GM10266 (cell line): ENCODE measurements around the gene PIAS1.

ENCODE experiments used
- DNase-seq: peaks from one replicate; pipeline ENCODE4 v3.0.0; 2012; ENCODE audit errors: extremely low spot score
- TF ChIP-seq, protein P1 (sequence below): IDR thresholded peaks from 2 replicates; pipeline ENCODE4 v1.5.1; 2012; ENCODE audit warnings: mild to moderate bottlenecking, low read depth; ENCODE audit not compliant: control insufficient read depth, insufficient read depth; ENCODE audit errors: missing control alignments

Gene PIAS1

DNA sequence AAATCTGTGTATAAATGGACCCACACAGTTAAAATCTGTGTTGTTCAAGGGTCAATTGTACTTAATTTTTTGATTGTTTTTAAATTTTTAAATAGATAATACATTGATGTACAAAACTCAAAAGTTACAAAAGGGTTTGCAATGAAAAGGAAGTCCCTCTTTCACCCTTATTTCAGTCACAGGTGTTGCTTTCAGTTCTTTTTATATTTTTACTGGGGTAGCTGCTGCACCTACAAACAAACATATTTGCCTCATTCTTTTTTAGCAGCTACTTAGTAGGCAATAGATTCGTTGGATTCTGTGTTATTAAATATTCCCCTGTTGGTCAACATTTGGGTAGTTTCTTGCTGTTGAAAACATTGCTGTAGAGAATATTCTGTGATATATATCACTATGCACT, 44.4 kb downstream of the PIAS1 start:
- TF ChIP-seq, protein P1, sequence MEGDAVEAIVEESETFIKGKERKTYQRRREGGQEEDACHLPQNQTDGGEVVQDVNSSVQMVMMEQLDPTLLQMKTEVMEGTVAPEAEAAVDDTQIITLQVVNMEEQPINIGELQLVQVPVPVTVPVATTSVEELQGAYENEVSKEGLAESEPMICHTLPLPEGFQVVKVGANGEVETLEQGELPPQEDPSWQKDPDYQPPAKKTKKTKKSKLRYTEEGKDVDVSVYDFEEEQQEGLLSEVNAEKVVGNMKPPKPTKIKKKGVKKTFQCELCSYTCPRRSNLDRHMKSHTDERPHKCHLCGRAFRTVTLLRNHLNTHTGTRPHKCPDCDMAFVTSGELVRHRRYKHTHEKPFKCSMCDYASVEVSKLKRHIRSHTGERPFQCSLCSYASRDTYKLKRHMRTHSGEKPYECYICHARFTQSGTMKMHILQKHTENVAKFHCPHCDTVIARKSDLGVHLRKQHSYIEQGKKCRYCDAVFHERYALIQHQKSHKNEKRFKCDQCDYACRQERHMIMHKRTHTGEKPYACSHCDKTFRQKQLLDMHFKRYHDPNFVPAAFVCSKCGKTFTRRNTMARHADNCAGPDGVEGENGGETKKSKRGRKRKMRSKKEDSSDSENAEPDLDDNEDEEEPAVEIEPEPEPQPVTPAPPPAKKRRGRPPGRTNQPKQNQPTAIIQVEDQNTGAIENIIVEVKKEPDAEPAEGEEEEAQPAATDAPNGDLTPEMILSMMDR: no peak
- no peak for DNase-seq

DNA sequence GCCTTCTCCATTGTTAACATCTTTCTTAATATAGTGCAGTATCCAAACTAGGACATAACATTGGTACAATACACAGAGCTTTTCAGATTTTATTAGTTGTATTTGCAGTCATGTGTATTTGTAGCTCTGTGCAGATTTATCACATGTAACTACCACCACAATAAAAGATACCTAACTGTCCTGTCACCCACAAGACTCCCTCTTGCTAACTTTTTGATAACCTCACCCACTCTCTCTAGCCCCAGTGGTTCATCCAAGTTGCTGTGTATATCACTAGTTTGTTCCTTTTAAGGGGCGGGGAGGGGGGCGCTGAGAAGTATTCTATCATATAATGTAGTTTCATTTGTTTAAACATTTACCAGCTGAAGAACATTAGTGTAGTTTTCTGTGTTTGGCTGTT, 46.1 kb downstream of the PIAS1 start:
- TF ChIP-seq, protein P1: no peak

DNA sequence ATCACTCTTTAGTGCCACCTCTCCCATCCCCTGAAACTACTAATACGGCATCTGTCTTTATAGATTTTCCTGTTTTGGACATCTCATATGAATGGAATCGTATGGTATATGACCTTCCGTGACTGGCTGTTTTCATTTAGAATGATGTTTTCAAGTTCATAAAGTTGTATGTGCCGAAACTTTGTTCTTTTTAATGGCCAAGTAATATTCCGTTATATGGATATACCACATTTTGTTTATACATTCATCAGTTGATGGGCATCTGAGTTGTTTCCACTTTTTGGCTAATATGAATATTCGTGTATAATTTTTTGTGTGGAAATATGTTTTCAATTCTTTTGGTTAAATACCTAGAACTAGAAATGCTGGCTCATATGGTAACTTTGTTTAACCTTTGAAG, 49.5 kb downstream of the PIAS1 start:
- no peak for DNase-seq
- TF ChIP-seq, protein P1: no peak

More for the DNA sequence above, 46.1 kb downstream of the PIAS1 start:
- DNase-seq: no peak

DNA sequence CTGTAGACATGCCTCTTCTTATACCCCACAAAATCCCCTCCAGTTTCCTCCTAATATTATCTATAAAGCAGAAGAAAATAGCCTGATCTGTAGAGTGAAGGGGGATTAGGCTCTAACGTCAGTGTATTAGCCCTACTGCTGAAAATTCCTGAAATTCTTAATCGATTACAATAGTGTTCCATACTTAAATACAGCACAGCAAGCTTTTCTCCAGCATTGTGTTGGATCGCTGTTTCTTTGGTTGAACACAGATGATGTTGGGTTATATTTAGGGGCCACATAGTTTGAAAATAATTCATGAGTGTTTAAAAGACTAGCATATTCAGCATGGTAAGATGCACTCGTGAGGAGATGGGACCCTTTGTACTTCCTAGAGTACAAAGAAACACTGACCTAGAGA, 52.5 kb downstream of the PIAS1 start:
- no peak for DNase-seq
- TF ChIP-seq, protein P1: no peak

DNA sequence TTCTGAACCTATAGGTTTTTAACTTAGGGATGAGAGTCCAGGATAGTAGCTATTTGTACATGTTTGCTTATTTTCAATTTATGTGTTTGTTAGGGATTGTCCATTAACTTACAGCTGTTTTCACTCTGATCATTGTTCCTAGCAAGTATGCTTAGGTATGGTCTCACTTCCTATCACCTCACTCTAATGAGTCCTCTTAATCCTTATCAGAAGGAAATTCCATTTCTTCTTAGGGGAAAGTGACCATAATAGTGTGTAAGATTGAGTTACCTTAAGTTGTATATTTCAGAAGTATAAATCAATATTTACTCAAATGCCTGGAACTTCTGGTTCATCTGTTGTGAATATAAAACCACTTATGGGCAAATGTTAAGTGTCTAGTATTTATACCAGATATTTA, 53.0 kb downstream of the PIAS1 start:
- TF ChIP-seq, protein P1: no peak
- no peak for DNase-seq

DNA sequence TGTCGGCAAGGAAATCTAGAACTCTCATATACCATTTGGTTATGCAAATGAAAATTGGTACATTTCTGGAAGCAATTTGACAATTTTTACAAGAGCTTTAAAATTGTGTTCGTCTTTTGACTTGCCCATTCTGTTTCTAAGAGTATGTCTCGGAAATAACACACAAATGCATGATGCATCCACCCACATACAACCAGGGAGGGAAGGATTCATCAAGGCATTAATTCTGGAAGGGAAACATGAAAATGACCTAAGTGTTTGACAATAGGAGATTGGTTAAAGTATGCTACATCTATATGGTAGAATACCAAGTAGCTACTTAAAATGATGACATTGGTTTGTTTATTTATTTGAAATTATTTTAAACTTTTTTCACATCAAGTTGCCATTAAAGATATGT, 58.6 kb downstream of the PIAS1 start:
- no peak for DNase-seq
- TF ChIP-seq, protein P1: no peak

DNA sequence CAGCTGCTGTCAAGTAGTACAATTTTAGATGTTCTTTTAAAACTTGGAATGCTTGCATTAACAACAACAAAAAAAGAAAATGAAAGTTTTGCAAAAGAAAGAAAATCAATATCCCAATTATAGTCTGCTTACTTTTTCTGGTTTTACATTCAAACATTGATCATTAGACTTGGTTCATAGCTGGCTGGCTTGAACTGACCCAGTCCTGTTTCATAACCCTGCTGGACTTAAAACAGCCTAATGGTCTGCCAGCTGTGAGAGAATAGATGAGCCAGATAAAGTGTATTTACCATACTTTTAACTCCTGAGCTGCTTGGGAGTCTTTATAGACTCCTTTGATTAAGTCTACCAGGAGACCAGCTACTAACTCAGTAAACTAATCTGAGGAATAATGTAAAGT, 59.2 kb downstream of the PIAS1 start:
- DNase-seq: no peak
- TF ChIP-seq, protein P1: no peak
